ENCODE results near the gene TRAPPC1.
A peak's percentile ranks its signal among the peaks of the same experiment; 100 is the strongest.

Gene TRAPPC1

DNA sequence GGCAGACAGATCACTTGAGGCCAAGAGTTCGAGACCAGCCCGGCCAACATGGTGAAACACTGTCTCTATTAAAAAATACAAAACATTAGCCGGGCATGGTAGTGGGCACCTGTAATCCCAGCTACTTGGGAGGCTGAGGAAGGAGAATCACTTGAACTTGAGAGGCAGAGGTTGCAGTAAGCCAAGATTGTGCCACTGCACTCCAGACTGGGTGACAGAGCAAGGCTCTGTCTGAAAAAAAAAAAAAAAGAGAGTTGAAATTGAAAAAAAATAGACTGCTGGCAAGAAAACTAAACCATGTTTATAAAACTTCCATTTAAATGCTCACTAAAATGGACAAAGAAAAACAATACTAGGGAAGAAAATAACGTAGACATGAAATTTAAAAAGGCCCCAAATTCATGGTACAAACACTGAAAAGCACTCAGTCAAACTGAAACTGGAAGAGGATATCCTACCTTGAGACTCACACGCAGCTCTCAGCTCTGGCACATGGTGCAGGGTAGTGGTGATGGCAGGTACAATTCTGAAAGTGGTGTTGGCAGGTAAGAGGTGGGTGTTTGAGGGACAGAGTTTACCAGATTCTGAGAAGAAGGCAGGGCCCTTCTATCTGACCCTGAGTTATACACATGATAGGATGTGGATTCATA, 19.5 kb upstream of the TRAPPC1 start:
- no peak for TF ChIP-seq ZNF274 (IDR thresholded peaks at IDR 0.05; ENCODE audit: low read depth, low read length)

GRCh38 chr17:7950578-7950977, 18.8 kb upstream of the TRAPPC1 start:
- no peak overlapping the region for H3K4me3 ChIP-seq (ENCODE audit: low read length)
- no peak for TF ChIP-seq ZNF274 (IDR thresholded peaks at IDR 0.05; ENCODE audit: low read depth, low read length)

More for the DNA sequence above, 19.5 kb upstream of the TRAPPC1 start:
- no peak overlapping the region for H3K4me3 ChIP-seq (ENCODE audit: low read length)

GRCh38 chr17:7947651-7948050, 15.9 kb upstream of the TRAPPC1 start:
- no peak overlapping the region for H3K4me3 ChIP-seq (ENCODE audit: low read length)
- TF ChIP-seq ZNF274 (IDR thresholded peaks at IDR 0.05; ENCODE audit: low read depth, low read length) = no peak

DNA sequence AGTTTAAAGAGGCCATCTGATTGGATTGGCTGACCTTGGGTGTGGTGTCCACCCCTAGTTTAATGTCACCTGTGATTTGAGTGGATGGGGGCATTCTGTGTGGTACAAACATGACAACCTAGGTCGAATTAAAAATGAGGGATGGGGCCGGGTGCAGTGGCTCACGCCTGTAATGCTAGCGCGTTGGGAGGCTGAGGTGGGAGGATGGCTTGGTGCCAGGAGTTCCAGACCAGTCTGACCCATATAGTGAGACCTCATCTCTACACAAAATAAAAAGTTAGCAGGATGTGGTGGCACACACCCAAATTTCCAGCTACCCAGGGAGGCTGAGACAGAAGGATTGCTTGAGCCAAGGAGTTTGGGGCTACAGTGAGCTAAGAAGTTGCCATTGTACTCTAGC, 14.7 kb upstream of the TRAPPC1 start:
- H3K4me3 ChIP-seq (ENCODE audit: low read length) = no peak overlapping the region
- no peak for TF ChIP-seq ZNF274 (IDR thresholded peaks at IDR 0.05; ENCODE audit: low read depth, low read length)

DNA sequence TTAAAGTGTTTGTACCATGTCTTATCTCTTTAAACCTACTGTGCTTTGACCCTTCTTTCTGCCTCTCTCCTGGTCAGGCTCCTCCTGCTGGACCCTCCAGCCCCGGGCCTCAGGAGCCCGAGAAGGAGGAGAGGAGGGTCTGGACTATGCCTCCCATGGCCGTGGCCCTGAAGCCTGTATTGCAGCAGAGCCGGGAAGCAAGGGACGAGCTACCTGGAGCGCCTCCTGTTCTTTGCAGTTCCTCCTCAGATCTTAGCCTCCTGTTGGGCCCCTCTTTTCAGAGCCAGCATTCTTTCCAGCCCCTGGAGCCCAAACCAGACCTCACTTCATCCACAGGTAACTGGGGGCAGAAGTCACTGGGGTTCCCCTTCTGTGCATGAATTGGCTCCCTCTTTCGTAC, 13.9 kb upstream of the TRAPPC1 start:
- no peak overlapping the region for H3K4me3 ChIP-seq (ENCODE audit: low read length)

DNA sequence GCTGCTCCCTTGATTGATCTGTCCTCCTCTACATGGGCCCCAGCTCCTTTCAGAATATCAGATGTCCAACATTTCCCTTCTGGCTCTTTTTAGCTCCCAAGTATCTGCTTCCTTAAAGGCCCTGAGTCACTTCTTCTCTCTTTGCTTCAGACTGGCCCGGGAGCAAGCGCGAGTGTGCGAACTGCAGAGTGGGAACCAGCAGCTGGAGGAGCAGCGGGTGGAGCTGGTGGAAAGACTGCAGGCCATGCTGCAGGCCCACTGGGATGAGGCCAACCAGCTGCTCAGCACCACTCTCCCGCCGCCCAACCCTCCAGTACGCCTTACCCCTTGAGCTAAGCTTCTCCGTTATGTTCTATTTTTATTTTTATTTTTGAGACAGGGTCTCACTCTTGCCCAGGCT, 12.6 kb upstream of the TRAPPC1 start:
- H3K4me3 ChIP-seq (ENCODE audit: low read length) = no peak overlapping the region
- no peak for TF ChIP-seq ZNF274 (IDR thresholded peaks at IDR 0.05; ENCODE audit: low read depth, low read length)

More for the DNA sequence above, 13.9 kb upstream of the TRAPPC1 start:
- no peak for TF ChIP-seq ZNF274 (IDR thresholded peaks at IDR 0.05; ENCODE audit: low read depth, low read length)

DNA sequence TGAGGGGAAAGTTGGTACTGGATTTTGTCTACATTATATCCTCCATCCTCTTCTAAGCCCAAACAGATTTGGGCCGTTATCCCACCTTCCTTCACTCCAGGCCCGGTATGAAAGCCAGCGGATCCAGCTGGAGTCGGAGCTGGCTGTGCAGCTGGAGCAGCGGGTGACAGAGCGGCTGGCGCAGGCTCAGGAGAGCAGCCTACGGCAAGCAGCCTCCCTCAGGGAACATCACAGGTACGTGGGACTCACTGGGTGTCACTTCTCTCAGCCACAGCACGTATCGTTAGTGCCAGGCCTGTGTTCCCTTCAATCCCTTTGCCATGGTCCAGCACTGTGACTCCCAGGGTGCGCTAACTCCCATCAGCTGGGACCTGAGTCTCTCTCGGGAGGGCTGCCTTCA, 11.5 kb upstream of the TRAPPC1 start:
- TF ChIP-seq ZNF274 (IDR thresholded peaks at IDR 0.05; ENCODE audit: low read depth, low read length) = no peak
- H3K4me3 ChIP-seq (ENCODE audit: low read length) = no peak overlapping the region

DNA sequence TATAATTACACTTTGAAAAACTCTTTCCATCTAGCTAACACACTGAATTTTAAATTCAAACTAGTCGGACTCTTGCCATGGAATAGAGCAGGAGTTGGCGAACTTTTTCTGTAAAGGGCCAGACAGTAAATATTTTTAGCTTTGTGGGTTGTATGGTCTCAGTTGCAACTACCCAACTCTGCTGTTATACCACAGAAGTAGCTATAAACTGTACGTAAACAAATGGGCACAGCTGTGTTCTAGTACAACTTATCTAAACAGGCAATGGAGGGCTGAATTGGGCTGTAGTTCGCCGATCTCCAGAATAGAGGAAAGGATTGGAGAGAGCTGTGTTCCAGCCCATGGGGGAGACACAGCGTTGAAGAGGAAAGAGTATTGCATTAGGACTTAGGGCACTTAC, 9.0 kb upstream of the TRAPPC1 start:
- no peak overlapping the region for H3K4me3 ChIP-seq (ENCODE audit: low read length)
- TF ChIP-seq ZNF274 (IDR thresholded peaks at IDR 0.05; ENCODE audit: low read depth, low read length) = no peak

GRCh38 chr17:7940034-7940433, 8.3 kb upstream of the TRAPPC1 start:
- no peak overlapping the region for H3K4me3 ChIP-seq (ENCODE audit: low read length)
- TF ChIP-seq ZNF274 (IDR thresholded peaks at IDR 0.05; ENCODE audit: low read depth, low read length) = no peak

- no peak for TF ChIP-seq ZNF274 (IDR thresholded peaks at IDR 0.05; ENCODE audit: low read depth, low read length)
- no peak overlapping the region for H3K4me3 ChIP-seq (ENCODE audit: low read length)
These were observed 4.1 kb upstream of the TRAPPC1 start for GRCh38 chr17:7935859-7936258.

DNA sequence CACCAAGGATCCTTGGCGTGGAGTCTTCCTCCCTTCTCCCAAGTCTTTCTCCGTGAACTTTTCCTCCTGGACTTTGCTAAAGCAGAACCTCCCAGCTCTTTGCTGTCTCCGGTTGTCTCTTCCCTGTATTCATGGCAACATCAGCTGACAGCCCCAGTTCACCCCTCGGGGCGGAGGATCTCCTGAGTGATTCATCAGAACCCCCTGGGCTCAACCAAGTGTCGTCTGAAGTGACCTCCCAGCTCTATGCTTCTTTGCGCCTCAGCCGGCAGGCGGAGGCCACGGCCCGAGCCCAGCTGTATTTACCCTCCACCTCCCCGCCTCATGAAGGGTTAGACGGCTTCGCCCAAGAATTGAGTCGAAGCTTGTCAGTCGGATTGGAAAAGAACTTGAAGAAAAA, 1.2 kb upstream of the TRAPPC1 start:
- no peak for TF ChIP-seq ZNF274 (IDR thresholded peaks at IDR 0.05; ENCODE audit: low read depth, low read length)
- H3K4me3 ChIP-seq (ENCODE audit: low read length) = peak overlapping the region; percentile 77

GRCh38 chr17:7932483-7932891, 741 bp upstream of the TRAPPC1 start:
- TF ChIP-seq ZNF274 (IDR thresholded peaks at IDR 0.05; ENCODE audit: low read depth, low read length) = no peak
- peak overlapping the region; percentile 77 for H3K4me3 ChIP-seq (ENCODE audit: low read length)

DNA sequence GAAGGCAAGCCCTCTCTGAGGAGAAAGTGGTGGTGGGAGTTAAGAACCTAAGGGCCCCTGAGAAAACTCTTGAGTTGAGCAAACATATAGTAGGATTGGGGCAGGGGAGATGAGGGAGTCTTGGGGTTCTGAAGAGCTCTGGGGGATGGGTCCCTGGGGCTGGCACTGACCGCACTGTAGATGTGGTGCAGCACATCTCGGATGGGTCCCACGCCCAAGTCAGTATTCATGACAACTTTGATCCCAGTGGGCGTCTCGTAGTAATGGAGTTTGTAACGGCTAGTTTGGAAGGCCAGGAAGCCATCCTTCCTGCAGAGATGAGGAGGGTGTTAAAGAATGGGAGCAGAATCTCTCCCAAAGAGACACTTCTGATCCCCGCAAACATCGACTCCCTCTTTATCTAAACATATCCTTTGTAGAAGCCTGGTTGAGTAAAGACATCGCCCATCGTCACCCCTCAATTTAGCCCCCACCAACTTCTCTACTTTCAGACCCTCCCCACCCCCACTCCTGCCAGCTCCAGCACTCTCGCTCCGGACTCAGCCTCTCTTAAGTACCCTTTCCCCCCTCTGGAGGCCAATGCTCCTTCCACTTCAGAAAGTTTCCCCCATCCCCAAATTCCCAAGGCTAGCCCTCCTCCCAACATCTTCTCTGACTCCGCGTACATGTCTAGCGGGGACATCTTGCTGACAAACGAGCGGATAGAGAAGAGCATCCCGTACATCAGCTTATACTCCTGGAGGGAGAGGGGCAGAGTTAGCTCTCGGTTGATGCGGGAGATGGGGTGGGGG, 710 bp downstream of the TRAPPC1 start:
- TF ChIP-seq ZNF274 (IDR thresholded peaks at IDR 0.05; ENCODE audit: low read depth, low read length) = no peak
- H3K4me3 ChIP-seq (ENCODE audit: low read length) = peak overlapping the region; percentile 93

DNA sequence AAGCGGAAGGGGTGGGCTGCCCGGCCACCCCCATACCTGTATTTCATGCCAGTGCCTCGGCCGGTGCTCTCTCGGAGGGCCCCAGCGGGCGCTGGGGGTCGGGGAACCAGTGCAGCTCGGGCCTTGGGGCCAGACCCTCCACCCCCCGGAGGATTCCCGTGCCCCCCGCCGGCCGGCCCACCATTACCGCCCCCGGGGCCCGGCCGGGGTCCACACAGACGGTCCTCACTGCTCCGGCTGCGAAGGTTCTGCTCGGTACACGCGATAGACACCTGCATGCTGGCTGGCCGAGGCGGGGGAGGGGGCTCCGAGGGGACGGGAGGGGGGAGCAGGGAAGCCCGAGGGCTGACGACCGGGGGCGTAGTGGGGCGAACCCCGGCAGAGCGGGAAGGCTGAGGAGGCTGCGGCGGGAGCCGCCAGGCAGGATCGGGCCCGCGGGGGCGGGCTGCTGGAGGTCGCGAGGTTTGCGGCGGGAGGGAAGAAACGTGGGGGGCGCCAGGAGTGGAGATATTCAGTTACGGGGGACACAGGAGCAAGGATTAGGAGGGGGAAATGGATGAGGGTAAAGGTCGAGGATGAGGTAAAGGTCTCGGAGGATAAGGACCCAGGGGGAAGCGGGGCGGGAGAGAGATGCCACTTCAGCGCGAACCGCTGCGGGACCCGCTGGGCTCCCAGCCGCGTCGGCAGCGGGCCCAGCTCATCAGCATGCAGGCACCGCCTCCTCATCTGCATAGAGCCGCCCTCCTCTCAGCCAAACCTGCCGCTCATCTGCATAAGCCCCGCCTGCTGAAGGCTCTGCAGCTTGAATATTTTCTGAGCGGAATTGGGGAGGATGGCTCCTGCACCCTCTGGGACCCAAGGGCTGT, 2.4 kb downstream of the TRAPPC1 start, which contains the start of gene KCNAB3:
Gene KCNAB3 (minus strand): TSS at position 699 of the 866 bp plus-strand sequence. CDS start 421 bp downstream, at position 278.
- TF ChIP-seq ZNF274 (IDR thresholded peaks at IDR 0.05; ENCODE audit: low read depth, low read length) = no peak
- H3K4me3 ChIP-seq (ENCODE audit: low read length) = no peak within 1 kb of the TSS; the same call in 1 of the 2 replicates
